ENCODE measurements around the gene PRPF18. TPM values are rescaled to one million over a fixed set of nuclear protein-coding genes. Genes with fewer than 3 reads are reported as not detected.

Gene PRPF18
- total RNA-seq, 2 experiments from 2014 or later: 24.8 to 29.2 TPM

DNA sequence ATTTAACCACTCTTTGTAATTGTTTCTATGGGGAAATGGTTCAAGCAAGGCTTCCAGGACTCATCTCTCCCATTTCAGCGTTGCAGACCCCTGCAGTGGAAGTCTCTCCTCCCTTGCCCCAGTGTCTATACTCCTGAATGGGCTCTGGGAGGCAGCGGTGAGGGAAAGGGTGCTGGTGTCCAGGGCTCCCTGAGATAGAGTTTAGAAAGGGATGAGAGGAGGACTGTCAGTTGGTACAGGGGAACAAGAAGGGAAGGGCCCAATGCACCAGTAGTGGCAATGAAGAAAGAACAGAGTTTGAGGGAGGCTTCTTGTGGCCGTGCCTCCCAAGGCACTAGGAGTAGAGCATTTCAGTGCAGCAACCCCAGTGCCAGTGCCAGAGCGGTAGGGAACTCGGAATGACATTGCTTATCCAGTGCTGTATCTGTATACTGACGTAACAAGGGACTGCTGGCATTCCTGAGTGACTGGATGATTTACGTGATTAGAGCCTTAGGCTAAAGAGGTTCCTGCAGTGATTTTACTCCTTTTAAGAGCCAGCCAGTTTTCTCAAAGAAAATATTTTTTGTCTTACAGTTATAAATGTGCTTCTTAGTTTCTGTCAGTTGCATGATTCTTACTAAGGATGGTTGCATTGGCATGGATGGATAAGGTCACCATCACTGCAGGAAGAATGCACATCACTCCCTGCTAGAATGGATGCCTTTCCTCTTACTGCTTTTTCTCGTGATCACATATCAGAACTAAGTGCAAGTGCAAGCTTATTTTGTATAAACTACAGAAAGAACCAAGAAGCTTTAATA is 28.0 kb downstream of the PRPF18 start:
- no peak for DNase-seq
- Mint-ChIP-seq H3K27me3 (no peaks in the 10 kb centered on the region), H3K4me3 (no peak overlapping the region), H3K4me1 (no peaks in the 10 kb centered on the region), H3K9me3 (no peaks in the 10 kb centered on the region), H3K36me3 (ENCODE audit: low read depth) (peaks cover 41% of the 10 kb centered on the region), H3K27ac (no peak overlapping the region)
- POLR2A ChIA-PET: no interaction called here
- CTCF ChIA-PET: interaction anchor here (0.6 to 1.0 kb wide), 2 partner anchors 15 to 715 kb away, joined by 3 read pairs; no protein-coding TSS in a partner anchor

DNA sequence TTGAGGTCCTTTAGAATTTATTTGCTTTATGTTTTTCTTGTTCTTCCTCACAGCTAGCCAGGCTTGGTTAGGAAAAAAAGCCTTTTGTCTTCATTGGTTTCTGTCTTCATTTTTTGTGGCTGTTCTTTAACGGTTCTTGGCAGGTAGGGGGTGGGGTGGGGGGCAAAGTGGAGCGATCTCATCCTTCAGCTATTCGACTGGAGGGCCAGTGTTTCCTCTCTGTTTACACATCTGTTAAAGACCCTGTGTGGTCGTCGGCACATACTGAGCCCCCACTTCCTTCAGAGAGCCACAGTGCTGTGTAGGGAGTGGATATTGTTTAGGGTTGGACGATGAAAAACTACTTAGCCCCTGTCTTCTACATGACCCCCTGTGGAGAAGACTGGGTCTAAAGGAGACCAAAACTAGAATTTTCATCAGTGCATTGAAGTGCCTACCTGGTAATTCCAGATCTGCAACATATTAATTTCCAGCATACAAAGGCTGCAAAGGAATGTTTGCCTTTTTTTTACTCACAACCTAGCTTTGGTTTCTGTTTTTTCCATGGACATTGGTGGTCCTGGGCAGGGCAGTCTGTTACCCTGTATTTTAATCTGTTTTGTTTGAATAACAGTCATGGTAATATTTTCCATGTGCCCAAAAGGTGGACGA is 29.0 kb downstream of the PRPF18 start:
- H3K4me1 Mint-ChIP-seq: no peaks in the 10 kb centered on the region
- no peak overlapping the region for H3K4me3 Mint-ChIP-seq
- no peak overlapping the region for H3K27ac Mint-ChIP-seq
- no peaks in the 10 kb centered on the region for H3K27me3 Mint-ChIP-seq
- no peak for DNase-seq
- no peaks in the 10 kb centered on the region for H3K9me3 Mint-ChIP-seq
- ChIA-PET POLR2A (no interaction called here), CTCF (no interaction called here)
- H3K36me3 Mint-ChIP-seq (ENCODE audit: low read depth): peaks cover 35% of the 10 kb centered on the region

GRCh38 chr10:13617116-13617515 is 30.4 kb downstream of the PRPF18 start:
- Mint-ChIP-seq H3K27me3 (no peaks in the 10 kb centered on the region), H3K36me3 (ENCODE audit: low read depth) (peaks cover 27% of the 10 kb centered on the region), H3K27ac (no peak overlapping the region), H3K4me1 (no peaks in the 10 kb centered on the region), H3K9me3 (no peaks in the 10 kb centered on the region), H3K4me3 (no peak overlapping the region)
- CTCF ChIA-PET: interaction anchor here (0.6 kb wide), 1 partner anchor 599 kb away, joined by 4 read pairs; no protein-coding TSS in a partner anchor
- POLR2A ChIA-PET: no interaction called here
- no peak for DNase-seq

GRCh38 chr10:13621931-13622330 is 35.2 kb downstream of the PRPF18 start:
- no peak overlapping the region for H3K27ac Mint-ChIP-seq
- no peaks in the 10 kb centered on the region for H3K4me1 Mint-ChIP-seq
- POLR2A ChIA-PET: no interaction called here
- peaks cover 10% of the 10 kb centered on the region for H3K36me3 Mint-ChIP-seq (ENCODE audit: low read depth)
- no peaks in the 10 kb centered on the region for H3K9me3 Mint-ChIP-seq
- no peak overlapping the region for H3K4me3 Mint-ChIP-seq
- no peak for DNase-seq
- CTCF ChIA-PET: no interaction called here
- no peaks in the 10 kb centered on the region for H3K27me3 Mint-ChIP-seq

DNA sequence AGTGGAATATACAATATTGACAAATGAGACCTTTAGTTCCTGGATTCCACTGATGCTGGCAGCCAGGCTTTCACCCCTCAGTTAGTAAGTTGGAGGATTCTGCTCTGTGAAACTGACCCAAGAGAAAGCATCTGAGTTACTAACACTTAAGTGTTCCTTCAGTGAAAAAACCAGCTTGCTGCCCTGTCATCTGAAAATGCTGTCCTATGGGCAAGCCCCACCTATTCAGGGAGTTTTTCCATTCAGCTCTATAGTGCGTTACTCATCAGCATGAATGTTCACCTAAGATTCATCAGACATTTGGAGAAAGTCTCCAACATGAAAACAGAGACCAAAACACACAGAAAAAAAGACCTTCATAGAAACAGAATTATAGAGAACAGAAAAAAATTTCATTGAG is 37.9 kb downstream of the PRPF18 start:
- POLR2A ChIA-PET: no interaction called here
- H3K36me3 Mint-ChIP-seq (ENCODE audit: low read depth): no peaks in the 10 kb centered on the region

GRCh38 chr10:13627459-13628310 is 40.9 kb downstream of the PRPF18 start:
- no peak for DNase-seq
- H3K9me3 Mint-ChIP-seq: no peaks in the 10 kb centered on the region
- no peaks in the 10 kb centered on the region for H3K27me3 Mint-ChIP-seq
- ChIA-PET POLR2A (no interaction called here), CTCF (no interaction called here)
- H3K4me1 Mint-ChIP-seq: no peaks in the 10 kb centered on the region
- H3K36me3 Mint-ChIP-seq (ENCODE audit: low read depth): peaks cover 9% of the 10 kb centered on the region
- H3K27ac Mint-ChIP-seq: no peak overlapping the region
- H3K4me3 Mint-ChIP-seq: no peak overlapping the region

More for the DNA sequence above, 37.9 kb downstream of the PRPF18 start:
- Mint-ChIP-seq H3K27ac (no peak overlapping the region), H3K27me3 (no peaks in the 10 kb centered on the region), H3K9me3 (no peaks in the 10 kb centered on the region), H3K4me3 (no peak overlapping the region), H3K4me1 (no peaks in the 10 kb centered on the region)
- no peak for DNase-seq
- CTCF ChIA-PET: no interaction called here

DNA sequence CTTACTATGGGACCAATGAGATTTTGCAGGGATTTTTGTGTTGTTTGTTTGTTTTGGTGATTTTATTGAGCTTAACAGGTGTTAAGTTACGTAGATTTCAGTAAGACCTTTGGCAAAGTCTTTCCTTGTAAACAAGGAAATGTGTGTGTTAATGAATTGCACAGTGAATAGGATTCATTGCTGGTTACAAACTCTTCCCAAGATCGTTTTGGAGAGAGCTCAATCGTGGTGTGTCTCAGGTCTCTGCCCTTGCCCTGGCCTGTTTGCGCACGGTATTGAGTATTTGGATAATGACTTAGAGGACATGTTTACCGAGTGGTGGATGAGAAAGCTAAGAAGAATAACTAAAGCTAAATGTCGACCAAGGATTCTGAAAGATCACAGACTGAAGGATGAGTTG is 41.9 kb downstream of the PRPF18 start:
- Mint-ChIP-seq H3K4me3 (no peak overlapping the region), H3K9me3 (no peaks in the 10 kb centered on the region), H3K27ac (no peak overlapping the region), H3K27me3 (no peaks in the 10 kb centered on the region), H3K4me1 (no peaks in the 10 kb centered on the region), H3K36me3 (ENCODE audit: low read depth) (peaks cover 12% of the 10 kb centered on the region)
- no peak for DNase-seq
- ChIA-PET POLR2A (interaction anchor here (0.6 kb wide), 1 partner anchor 8 kb away, joined by 3 read pairs; no protein-coding TSS in a partner anchor), CTCF (interaction anchor here (1.0 kb wide), 1 partner anchor 42 kb away, joined by 4 read pairs; the partner anchor contains the start of gene PRPF18)

GRCh38 chr10:13629116-13629515 is 42.4 kb downstream of the PRPF18 start:
- ChIA-PET POLR2A (interaction anchor here (0.6 kb wide), 1 partner anchor 9 kb away, joined by 3 read pairs; no protein-coding TSS in a partner anchor), CTCF (interaction anchor here (1.0 kb wide), 1 partner anchor 42 kb away, joined by 4 read pairs; the partner anchor contains the start of gene PRPF18)
- Mint-ChIP-seq H3K9me3 (no peaks in the 10 kb centered on the region), H3K36me3 (ENCODE audit: low read depth) (peaks cover 13% of the 10 kb centered on the region), H3K4me3 (no peak overlapping the region), H3K27ac (no peak overlapping the region), H3K27me3 (no peaks in the 10 kb centered on the region), H3K4me1 (no peaks in the 10 kb centered on the region)
- DNase-seq: no peak

- Mint-ChIP-seq H3K27me3 (no peaks in the 10 kb centered on the region), H3K4me1 (no peaks in the 10 kb centered on the region), H3K9me3 (no peaks in the 10 kb centered on the region), H3K36me3 (ENCODE audit: low read depth) (peaks cover 15% of the 10 kb centered on the region), H3K4me3 (no peak overlapping the region), H3K27ac (no peak overlapping the region)
- CTCF ChIA-PET: no interaction called here
- POLR2A ChIA-PET: no interaction called here
- no peak for DNase-seq
Measured at GRCh38 chr10:13630231-13630630, 43.5 kb downstream of the PRPF18 start.

DNA sequence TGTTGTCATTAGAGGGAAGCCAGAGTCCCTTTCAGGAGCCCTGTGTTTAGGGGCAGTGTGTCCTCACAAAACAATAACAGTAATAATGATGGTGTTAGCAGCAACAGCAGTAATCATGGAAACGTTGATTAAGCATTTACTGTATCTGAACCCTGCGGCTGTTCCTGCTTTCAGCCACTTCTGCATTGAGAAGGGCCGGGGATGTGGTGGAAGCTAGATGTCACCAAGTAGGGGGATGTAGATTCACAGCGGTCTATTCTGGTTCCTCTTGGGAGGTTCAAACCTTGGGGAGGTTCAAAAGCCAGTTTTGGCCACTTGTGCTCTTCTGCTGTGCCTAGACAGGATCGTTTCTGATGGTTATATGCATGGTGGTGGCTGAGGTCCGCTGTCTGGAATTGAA is 44.8 kb downstream of the PRPF18 start:
- Mint-ChIP-seq H3K27me3 (no peaks in the 10 kb centered on the region), H3K27ac (no peak overlapping the region), H3K36me3 (ENCODE audit: low read depth) (peaks cover 15% of the 10 kb centered on the region), H3K4me1 (no peaks in the 10 kb centered on the region), H3K4me3 (no peak overlapping the region), H3K9me3 (no peaks in the 10 kb centered on the region)
- ChIA-PET POLR2A (no interaction called here), CTCF (no interaction called here)
- no peak for DNase-seq

- no peaks in the 10 kb centered on the region for H3K9me3 Mint-ChIP-seq
- ChIA-PET CTCF (no interaction called here), POLR2A (no interaction called here)
- H3K27me3 Mint-ChIP-seq: no peaks in the 10 kb centered on the region
- no peak overlapping the region for H3K4me3 Mint-ChIP-seq
- DNase-seq: no peak
- H3K4me1 Mint-ChIP-seq: no peaks in the 10 kb centered on the region
- peaks cover 15% of the 10 kb centered on the region for H3K36me3 Mint-ChIP-seq (ENCODE audit: low read depth)
- H3K27ac Mint-ChIP-seq: no peak overlapping the region
Measured at GRCh38 chr10:13632440-13632839, 45.7 kb downstream of the PRPF18 start.

- DNase-seq: no peak
- H3K36me3 Mint-ChIP-seq (ENCODE audit: low read depth): peaks cover 17% of the 10 kb centered on the region
- ChIA-PET POLR2A (no interaction called here), CTCF (no interaction called here)
- no peaks in the 10 kb centered on the region for H3K27me3 Mint-ChIP-seq
- no peak overlapping the region for H3K27ac Mint-ChIP-seq
- H3K9me3 Mint-ChIP-seq: no peaks in the 10 kb centered on the region
- H3K4me1 Mint-ChIP-seq: no peaks in the 10 kb centered on the region
- H3K4me3 Mint-ChIP-seq: no peak overlapping the region
Measured at GRCh38 chr10:13632884-13633440, 46.2 kb downstream of the PRPF18 start.

GRCh38 chr10:13633689-13634088 is 46.9 kb downstream of the PRPF18 start:
- Mint-ChIP-seq H3K4me3 (no peak overlapping the region), H3K36me3 (ENCODE audit: low read depth) (peaks cover 24% of the 10 kb centered on the region), H3K4me1 (no peaks in the 10 kb centered on the region), H3K27ac (no peak overlapping the region), H3K9me3 (no peaks in the 10 kb centered on the region), H3K27me3 (no peaks in the 10 kb centered on the region)
- ChIA-PET POLR2A (no interaction called here), CTCF (no interaction called here)
- DNase-seq: no peak

Measured in activated CD4-positive, alpha-beta T cell treated with anti-CD3 and anti-CD28 coated beads, Interleukin-2, amount 10 ng/mL, durations not matched to agents 7 days and 5 days (primary cell).